Kidney (tissue), 14 donors: ENCODE data around the gene KRT17. TPM values are rescaled to one million over a fixed set of nuclear protein-coding genes. Genes with fewer than 3 reads are reported as not detected.

Experiments
- DNase-seq, 5 donors: peaks; one replicate each; pipeline ENCODE4 v3.0.0-alpha.2; 2013 to 2020
- FAIRE-seq: peaks from 2 replicates; lab custom pipeline; 2012; peaks lifted over from hg19 to GRCh38; lab: Jason Lieb, UNC
- H3K27ac ChIP-seq, 2 donors: one replicate each; pipeline ENCODE4 v1.7.0; 2013; ENCODE audit warnings: low read depth in 2 of 2, low read length in 2 of 2, inconsistent platforms in 1 of 2
- H3K27me3 ChIP-seq: one replicate; pipeline ENCODE4 v1.7.1; 2013; ENCODE audit warnings: low read length, inconsistent platforms; ENCODE audit not compliant: control insufficient read depth, insufficient read depth
- H3K36me3 ChIP-seq, 3 donors: one replicate each; pipeline versions ENCODE4 v1.7.0 to v1.7.1; 2013; ENCODE audit warnings: low read length in 3 of 3, control low read depth in 1 of 3, inconsistent platforms in 1 of 3; ENCODE audit not compliant: insufficient read depth in 3 of 3, control insufficient read depth in 2 of 3
- H3K4me1 ChIP-seq, 3 donors: one replicate each; pipeline versions ENCODE4 v1.7.0 to v1.7.1; 2013; ENCODE audit warnings: low read length in 3 of 3, inconsistent platforms in 1 of 3, low read depth in 1 of 3; ENCODE audit not compliant: control insufficient read depth in 2 of 3, insufficient read depth in 2 of 3
- H3K4me3 ChIP-seq, 3 donors: one replicate each; pipeline versions ENCODE4 v1.7.0 to v1.8.1; 2013; ENCODE audit warnings: low read length in 3 of 3, control low read depth in 1 of 3, inconsistent platforms in 1 of 3
- H3K9ac ChIP-seq, 3 donors: one replicate each; pipeline versions ENCODE4 v1.7.0 to v1.7.1; 2013; ENCODE audit warnings: low read length in 3 of 3, control low read depth in 1 of 3, inconsistent platforms in 1 of 3
- H3K9me3 ChIP-seq, 3 donors: one replicate each; pipeline versions ENCODE4 v1.7.0 to v1.7.1; 2013; ENCODE audit warnings: low read length in 3 of 3, control low read depth in 1 of 3, inconsistent platforms in 1 of 3; ENCODE audit not compliant: control insufficient read depth in 2 of 3, insufficient read depth in 1 of 3
- intact Hi-C: fragments of 100-400 bp; cut with DNase I; formaldehyde crosslinking; loops from one replicate; pipeline ENCODE4 v1.11.1; 2022
- polyA plus RNA-seq: library from polyadenylated mRNA; stranded (reverse); fragments of 350-450 nt; fragmentation: Illumina TruSeq; extraction: RNeasy Lipid Tissue Mini Kit (QIAGEN cat#74804); gene quantifications from one replicate; pipeline ENCODE4 v1.2.3, GENCODE V29; 2014; ENCODE audit warnings: low read depth, low replicate concordance; ENCODE audit not compliant: insufficient read depth
- total RNA-seq: library from RNA; stranded (reverse); fragmentation: NEBNext Ultra II Directional; extraction: Animal tissue kit (Norgen Biotek cat#: 25700); gene quantifications from one replicate; pipeline ENCODE4 v1.2.1, GENCODE V29; 2021
- TF ChIP-seq, protein P1 (sequence below): IDR thresholded peaks from 3 replicates; pipeline ENCODE4 v1.5.1; 2012; ENCODE audit warnings: mild to moderate bottlenecking, moderate library complexity, borderline replicate concordance; ENCODE audit not compliant: insufficient read depth; ENCODE audit errors: extremely low read depth
- donor health status: control.
- donor health status: control.
- donor health status: control.
- donor health status: control.
- donor health status: control.
- donor health status: DM: yes; HTN: yes; CAD: no.
- donor health status: Normal renal cell carcinoma (clear cell type).

Gene KRT17
- total and polyA plus RNA-seq, 2 donors from 2014 or later: 5.5 to 11.1 TPM

DNA sequence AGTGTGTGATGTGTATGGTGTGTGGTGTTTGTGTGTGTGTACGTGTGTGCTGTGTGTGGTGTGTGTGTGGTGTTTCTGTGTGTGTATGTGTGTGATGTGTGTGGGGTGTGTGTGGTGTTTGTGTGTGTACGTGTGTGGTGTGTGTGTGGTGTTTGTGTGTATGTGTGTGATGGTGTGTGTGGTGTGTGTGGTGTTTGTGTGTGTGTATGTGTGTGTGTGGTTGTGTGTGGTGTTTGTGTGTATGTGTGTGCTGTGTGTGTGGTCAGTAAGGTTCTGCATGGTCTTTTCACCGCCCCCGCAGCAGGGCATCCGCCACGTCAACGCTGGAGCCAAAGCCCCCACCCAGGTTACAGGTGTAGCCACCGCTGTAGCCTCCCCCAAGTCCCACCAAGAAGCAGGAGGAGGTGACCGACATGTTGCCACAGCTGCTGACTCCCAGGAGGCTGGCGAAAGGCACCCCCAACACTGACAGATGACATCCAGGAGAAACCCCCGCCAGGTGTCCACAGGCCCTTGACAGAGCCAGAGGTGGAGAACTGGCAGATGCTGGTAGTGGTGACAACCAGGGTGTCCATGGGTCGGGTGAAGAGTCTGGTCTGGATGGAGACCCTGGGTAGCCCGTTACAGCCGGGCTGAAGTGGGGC lies 9.3 kb upstream of the KRT17 start:
- no peak for FAIRE-seq
- Histone ChIP-seq H3K27ac (no peak overlapping the region), H3K9ac (no peak overlapping the region), H3K36me3 (no peaks in the 10 kb centered on the region), H3K4me1 (no peaks in the 10 kb centered on the region), H3K27me3 (no peaks in the 10 kb centered on the region), H3K4me3 (no peak overlapping the region), H3K9me3 (no peaks in the 10 kb centered on the region)
- TF ChIP-seq, protein P1, sequence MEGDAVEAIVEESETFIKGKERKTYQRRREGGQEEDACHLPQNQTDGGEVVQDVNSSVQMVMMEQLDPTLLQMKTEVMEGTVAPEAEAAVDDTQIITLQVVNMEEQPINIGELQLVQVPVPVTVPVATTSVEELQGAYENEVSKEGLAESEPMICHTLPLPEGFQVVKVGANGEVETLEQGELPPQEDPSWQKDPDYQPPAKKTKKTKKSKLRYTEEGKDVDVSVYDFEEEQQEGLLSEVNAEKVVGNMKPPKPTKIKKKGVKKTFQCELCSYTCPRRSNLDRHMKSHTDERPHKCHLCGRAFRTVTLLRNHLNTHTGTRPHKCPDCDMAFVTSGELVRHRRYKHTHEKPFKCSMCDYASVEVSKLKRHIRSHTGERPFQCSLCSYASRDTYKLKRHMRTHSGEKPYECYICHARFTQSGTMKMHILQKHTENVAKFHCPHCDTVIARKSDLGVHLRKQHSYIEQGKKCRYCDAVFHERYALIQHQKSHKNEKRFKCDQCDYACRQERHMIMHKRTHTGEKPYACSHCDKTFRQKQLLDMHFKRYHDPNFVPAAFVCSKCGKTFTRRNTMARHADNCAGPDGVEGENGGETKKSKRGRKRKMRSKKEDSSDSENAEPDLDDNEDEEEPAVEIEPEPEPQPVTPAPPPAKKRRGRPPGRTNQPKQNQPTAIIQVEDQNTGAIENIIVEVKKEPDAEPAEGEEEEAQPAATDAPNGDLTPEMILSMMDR: no peak
- intact Hi-C loops: no loop called here
- DNase-seq: no peak

DNA sequence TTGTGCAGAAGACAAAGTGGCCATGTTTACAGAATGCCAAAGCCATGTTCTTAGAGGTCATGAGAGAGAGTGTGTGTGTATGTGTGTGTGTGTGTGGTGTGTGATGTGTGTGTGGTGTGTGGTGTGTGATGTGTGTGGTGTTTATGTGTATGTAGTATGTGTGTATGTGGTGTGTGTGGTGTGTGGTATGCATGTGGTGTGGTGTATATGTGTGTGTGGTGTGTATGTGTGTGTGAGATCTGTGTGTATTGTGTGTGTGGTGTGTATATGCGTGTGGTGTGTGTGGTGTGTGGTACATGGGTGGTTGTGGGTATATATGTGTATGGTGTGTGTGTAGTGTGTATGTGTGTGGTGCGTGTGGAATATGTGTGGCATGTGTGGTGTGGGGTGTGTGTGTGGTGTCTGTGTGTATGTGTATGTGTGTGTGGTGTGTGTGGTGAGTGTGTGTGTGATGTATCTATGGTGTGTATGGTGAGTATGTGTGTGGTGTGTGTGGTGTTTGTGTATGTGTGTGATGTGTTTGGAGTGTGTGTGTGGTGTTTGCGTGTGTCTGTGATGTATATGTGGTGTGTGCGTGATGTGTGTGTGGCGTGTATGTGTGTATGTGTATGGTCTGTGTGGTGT lies 8.2 kb upstream of the KRT17 start:
- FAIRE-seq (no peak), DNase-seq (peak in 1 of 5 donors; percentile 0)
- no peaks in the 10 kb centered on the region for H3K27me3 ChIP-seq
- no peaks in the 10 kb centered on the region for H3K36me3 ChIP-seq
- H3K4me3 ChIP-seq: peak overlapping the region in 1 of 3 donors; percentile 28
- intact Hi-C loops: no loop called here
- H3K9me3 ChIP-seq: no peaks in the 10 kb centered on the region
- TF ChIP-seq, protein P1: no peak
- H3K4me1 ChIP-seq: no peaks in the 10 kb centered on the region
- no peak overlapping the region for H3K27ac ChIP-seq
- H3K9ac ChIP-seq: no peak overlapping the region

DNA sequence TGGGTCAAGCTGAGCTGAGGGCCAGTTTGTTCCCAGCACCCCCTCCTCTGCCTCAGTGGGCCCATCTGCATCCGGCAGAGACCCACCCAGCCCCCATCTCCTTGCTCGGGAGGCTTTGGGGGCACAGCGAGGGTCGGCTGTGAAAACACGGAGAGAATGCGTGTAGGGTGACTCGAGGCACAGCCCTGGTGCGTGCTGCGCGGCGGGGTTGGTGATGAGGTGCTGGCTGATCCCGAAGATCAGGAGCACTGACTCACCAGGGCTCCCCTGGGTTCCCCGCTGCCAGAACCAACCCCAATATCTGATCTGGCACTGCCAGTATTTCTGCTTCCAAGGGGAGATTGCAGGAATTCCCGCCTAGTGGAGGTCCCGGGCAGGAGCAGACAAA lies 7.5 kb upstream of the KRT17 start:
- Histone ChIP-seq H3K36me3 (no peaks in the 10 kb centered on the region), H3K27ac (no peak overlapping the region), H3K4me3 (no peak overlapping the region), H3K4me1 (no peaks in the 10 kb centered on the region), H3K9ac (no peak overlapping the region), H3K27me3 (no peaks in the 10 kb centered on the region), H3K9me3 (no peaks in the 10 kb centered on the region)
- intact Hi-C loops: no loop called here
- TF ChIP-seq, protein P1: no peak
- DNase-seq: peak in 1 of 5 donors; percentile 50
- no peak for FAIRE-seq
